Measurements from ENCODE around the gene DGAT2L6.

DNA sequence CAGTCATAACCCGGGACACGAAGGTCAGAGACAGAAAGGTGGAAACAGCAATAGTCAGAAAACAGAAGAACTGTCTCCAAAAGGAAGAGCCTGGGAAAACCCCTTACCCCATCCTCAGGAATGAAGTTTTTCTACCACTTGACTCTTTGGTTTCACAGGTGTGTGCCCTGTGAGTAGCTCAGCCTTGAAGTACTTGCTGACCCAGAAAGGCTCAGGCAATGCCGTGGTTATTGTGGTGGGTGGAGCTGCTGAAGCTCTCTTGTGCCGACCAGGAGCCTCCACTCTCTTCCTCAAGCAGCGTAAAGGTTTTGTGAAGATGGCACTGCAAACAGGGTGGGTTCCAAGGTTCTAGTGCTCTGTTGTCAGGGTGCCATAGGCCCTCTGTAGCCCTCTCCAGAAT is 24.4 kb downstream of the DGAT2L6 start:
- TF ChIP-seq CTCF (conservative IDR thresholded peaks at IDR 0.05; ENCODE audit: low read length) (no peak), EZH2phosphoT487 (IDR thresholded peaks at IDR 0.05; ENCODE audit: borderline replicate concordance) (no peak)
